ENCODE results near the gene FSTL4. TPM values are rescaled to one million over a fixed set of nuclear protein-coding genes. Genes with fewer than 3 reads are reported as not detected.

FSTL4 gene
- polyA plus RNA-seq, 3 donors: not detected

DNA sequence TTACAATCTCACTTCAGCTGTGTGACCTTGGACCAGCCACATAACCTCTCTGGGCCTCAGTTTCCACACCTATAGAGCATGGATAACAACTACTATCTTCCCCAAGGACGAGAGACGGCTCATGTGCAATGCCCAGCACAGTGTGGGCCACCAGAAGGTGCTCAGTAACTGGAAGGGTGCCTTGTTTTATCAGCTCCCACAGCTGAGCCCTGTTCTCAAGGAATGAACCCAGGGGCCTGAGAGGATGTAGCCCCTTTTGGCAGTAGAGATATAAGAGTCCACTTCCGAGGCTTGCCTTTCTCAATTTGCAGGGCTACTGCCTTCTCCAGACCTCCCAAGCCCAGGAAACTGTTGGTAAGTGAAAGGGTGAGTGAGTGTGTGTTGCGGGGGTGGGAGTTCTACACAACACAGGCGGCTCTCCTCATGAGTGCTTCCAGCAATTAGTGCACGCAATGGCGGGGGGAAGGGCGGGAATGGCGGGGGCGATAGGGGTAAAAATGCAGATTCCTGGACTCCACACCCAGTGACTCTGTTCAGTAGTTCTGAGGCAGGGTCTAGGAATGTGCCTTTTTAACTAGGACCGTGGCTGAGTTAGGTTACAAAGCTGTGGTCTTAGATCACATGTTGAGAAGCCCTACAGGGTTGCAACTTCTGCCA is 185.1 kb downstream of the FSTL4 start:
- Histone ChIP-seq H3K27ac (ENCODE audit: low read depth in 1 of 2, low read length in 2 of 2) (no peak overlapping the region), H3K4me2 (replicated peaks; ENCODE audit: extremely low read depth, low read length, poor library complexity, severe bottlenecking) (no peak overlapping the region), H3K4me1 (ENCODE audit: control insufficient read depth in 1 of 2, insufficient read depth in 2 of 2, low read length in 2 of 2) (no peaks in the 10 kb centered on the region), H3K27me3 (ENCODE audit: control insufficient read depth in 2 of 2, insufficient read depth in 2 of 2, low read length in 2 of 2) (peaks cover 0 to 3% of the 10 kb centered on the region in 2 donors), H3K4me3 (replicated peaks in 1 of 3; ENCODE audit: low read depth in 2 of 3, low read length in 3 of 3) (no peak overlapping the region), H2AFZ (ENCODE audit: insufficient read depth, low read depth, low read length, poor library complexity, severe bottlenecking) (no peak overlapping the region), H3K36me3 (replicated peaks in 1 of 2; ENCODE audit: control insufficient read depth in 1 of 2, insufficient read depth in 2 of 2, low read length in 2 of 2) (no peaks in the 10 kb centered on the region), H3K9me3 (replicated peaks in 1 of 2; ENCODE audit: control insufficient read depth in 1 of 2, insufficient read depth in 1 of 2, low read length in 2 of 2) (no peaks in the 10 kb centered on the region), H3K9ac (ENCODE audit: insufficient read depth, low read length, poor library complexity, severe bottlenecking) (no peak overlapping the region), H4K20me1 (ENCODE audit: insufficient read depth, low read length) (no peaks in the 10 kb centered on the region), H3K79me2 (ENCODE audit: insufficient read depth, low read length) (no peaks in the 10 kb centered on the region)
- no peak overlapping the region for H3K27ac Mint-ChIP-seq
- peaks cover 11 to 19% (median 14%) of the 10 kb centered on the region in 3 donors for H3K27me3 Mint-ChIP-seq (ENCODE audit: low read depth in 3 of 3)
- no peaks in the 10 kb centered on the region for H3K9me3 Mint-ChIP-seq
- no peak for DNase-seq
- peaks cover 4% of the 10 kb centered on the region for H3K4me1 Mint-ChIP-seq
- WGBS (ENCODE audit: insufficient coverage): 88% methylated on average over 8 of the region's 11 CpGs
- intact Hi-C loops (cut with micrococcal nuclease): loop anchor here in 1 of 2 donors (10.0 kb wide), 2 partner anchors 98 to 438 kb away; no protein-coding TSS in a partner anchor
- H3K36me3 Mint-ChIP-seq: no peaks in the 10 kb centered on the region
- no peak overlapping the region for H3K4me3 Mint-ChIP-seq
- TF ChIP-seq CTCF (IDR thresholded peaks at IDR 0.05): no peak

- H4K20me1 ChIP-seq (ENCODE audit: insufficient read depth, low read length): no peaks in the 10 kb centered on the region
- H3K27ac Mint-ChIP-seq: no peak overlapping the region
These were observed 186.1 kb downstream of the FSTL4 start for GRCh38 chr5:133426264-133426663.

More at GRCh38 chr5:133426264-133426663, 186.1 kb downstream of the FSTL4 start:
- peaks cover 14 to 24% (median 14%) of the 10 kb centered on the region in 3 donors for H3K27me3 Mint-ChIP-seq (ENCODE audit: low read depth in 3 of 3)
- Histone ChIP-seq H3K9me3 (replicated peaks in 1 of 2; ENCODE audit: control insufficient read depth in 1 of 2, insufficient read depth in 1 of 2, low read length in 2 of 2) (no peaks in the 10 kb centered on the region), H3K4me3 (replicated peaks in 1 of 3; ENCODE audit: low read depth in 2 of 3, low read length in 3 of 3) (no peak overlapping the region), H3K27ac (ENCODE audit: low read depth in 1 of 2, low read length in 2 of 2) (no peak overlapping the region), H2AFZ (ENCODE audit: insufficient read depth, low read depth, low read length, poor library complexity, severe bottlenecking) (no peak overlapping the region), H3K4me2 (replicated peaks; ENCODE audit: extremely low read depth, low read length, poor library complexity, severe bottlenecking) (no peak overlapping the region), H3K79me2 (ENCODE audit: insufficient read depth, low read length) (no peaks in the 10 kb centered on the region), H3K9ac (ENCODE audit: insufficient read depth, low read length, poor library complexity, severe bottlenecking) (no peak overlapping the region), H3K27me3 (ENCODE audit: control insufficient read depth in 2 of 2, insufficient read depth in 2 of 2, low read length in 2 of 2) (peaks cover 0 to under 1% of the 10 kb centered on the region in 2 donors), H3K4me1 (ENCODE audit: control insufficient read depth in 1 of 2, insufficient read depth in 2 of 2, low read length in 2 of 2) (no peaks in the 10 kb centered on the region), H3K36me3 (replicated peaks in 1 of 2; ENCODE audit: control insufficient read depth in 1 of 2, insufficient read depth in 2 of 2, low read length in 2 of 2) (no peaks in the 10 kb centered on the region)
- peak overlapping the region in 1 of 2 donors; percentile 26 for H3K4me3 Mint-ChIP-seq
- 88% methylated on average over 9 of the region's 9 CpGs for WGBS (ENCODE audit: insufficient coverage)
- intact Hi-C loops (cut with micrococcal nuclease): loop anchor here in 1 of 2 donors (10.0 kb wide), 2 partner anchors 99 to 439 kb away; no protein-coding TSS in a partner anchor
- H3K4me1 Mint-ChIP-seq: peaks cover 4% of the 10 kb centered on the region
- no peak for DNase-seq
- no peaks in the 10 kb centered on the region for H3K9me3 Mint-ChIP-seq
- H3K36me3 Mint-ChIP-seq: no peaks in the 10 kb centered on the region
- TF ChIP-seq CTCF (IDR thresholded peaks at IDR 0.05): no peak

Measured in CD14-positive monocyte (primary cell).